GM21619 (cell line): ENCODE results near the gene MAST4.

Experiments used
- ATAC-seq: cut with Tn5 transposase; IDR thresholded peaks from one replicate; pipeline ENCODE4 v1.9.1; 2021; ENCODE audit not compliant: unreplicated experiment

Gene MAST4

GRCh38 chr5:66603164-66603563 lies 7.0 kb downstream of the MAST4 start:
- no peak for ATAC-seq

- no peak for ATAC-seq
These were observed 7.7 kb downstream of the MAST4 start for GRCh38 chr5:66603881-66604280.

GRCh38 chr5:66606713-66607112 lies 10.5 kb downstream of the MAST4 start:
- no peak for ATAC-seq

- no peak for ATAC-seq
These were observed 12.3 kb downstream of the MAST4 start for GRCh38 chr5:66608501-66608900.

- no peak for ATAC-seq
These were observed 13.4 kb downstream of the MAST4 start for GRCh38 chr5:66609615-66610014.

GRCh38 chr5:66612226-66612625 lies 16.0 kb downstream of the MAST4 start:
- ATAC-seq: no peak

- ATAC-seq: no peak
These were observed 18.9 kb downstream of the MAST4 start for GRCh38 chr5:66615136-66615535.

GRCh38 chr5:66615894-66616293 lies 19.7 kb downstream of the MAST4 start:
- no peak for ATAC-seq

GRCh38 chr5:66616520-66617225 lies 20.5 kb downstream of the MAST4 start:
- no peak for ATAC-seq

- no peak for ATAC-seq
These were observed 21.2 kb downstream of the MAST4 start for GRCh38 chr5:66617226-66617861.

- ATAC-seq: no peak
These were observed 22.0 kb downstream of the MAST4 start for GRCh38 chr5:66617991-66618768.

- ATAC-seq: no peak
These were observed 24.5 kb downstream of the MAST4 start for GRCh38 chr5:66620711-66621110.

- ATAC-seq: no peak
These were observed 25.0 kb downstream of the MAST4 start for GRCh38 chr5:66621146-66621545.

- ATAC-seq: no peak
These were observed 25.5 kb downstream of the MAST4 start for GRCh38 chr5:66621736-66622135.

GRCh38 chr5:66628561-66628960 lies 32.4 kb downstream of the MAST4 start:
- ATAC-seq: no peak

GRCh38 chr5:66629446-66629845 lies 33.3 kb downstream of the MAST4 start:
- no peak for ATAC-seq

GRCh38 chr5:66633754-66634153 lies 37.6 kb downstream of the MAST4 start:
- ATAC-seq: no peak

- ATAC-seq: no peak
These were observed 38.4 kb downstream of the MAST4 start for GRCh38 chr5:66634601-66635000.

- ATAC-seq: no peak
These were observed 41.8 kb downstream of the MAST4 start for GRCh38 chr5:66637994-66638393.

- ATAC-seq: no peak
These were observed 42.8 kb downstream of the MAST4 start for GRCh38 chr5:66639037-66639436.

GRCh38 chr5:66642538-66642937 lies 46.3 kb downstream of the MAST4 start:
- ATAC-seq: no peak

GRCh38 chr5:66643387-66643786 lies 47.2 kb downstream of the MAST4 start:
- no peak for ATAC-seq
